Astrocyte of the hippocampus (primary cell): Measurements from ENCODE around the gene APOC4.

ENCODE experiments used
- DNase-seq: peaks from one replicate; pipeline ENCODE4 v3.0.0; 2011; ENCODE audit warnings: low read depth, low spot score

The APOC4 gene

GRCh38 chr19:44993926-44994537 lies 52.0 kb downstream of the APOC4 start:
- no peak for DNase-seq
